Cardiac muscle cell (in vitro differentiated cells and primary cell): ENCODE results near the gene HSD17B12. TPM values are rescaled to one million over a fixed set of nuclear protein-coding genes. Genes with fewer than 3 reads are reported as not detected.

Source experiments
- DNase-seq, 2 donors: peaks; one replicate each; pipeline versions ENCODE4 v3.0.0 to v3.0.0-alpha.2; 2010 to 2017; ENCODE audit warnings: low read depth in 1 of 2, low spot score in 1 of 2
- H3K27ac ChIP-seq: fragments of 200-600 bp; sonication (generic); 2 replicates; pipeline ENCODE4 v1.5.1; 2016
- H3K27me3 ChIP-seq: fragments of 200-600 bp; sonication (generic); 2 replicates; pipeline ENCODE4 v1.6.0; 2016; ENCODE audit warnings: control low read depth
- H3K36me3 ChIP-seq: fragments of 200-600 bp; sonication (generic); 2 replicates; pipeline ENCODE4 v1.5.1; 2016; ENCODE audit warnings: control low read depth
- H3K4me1 ChIP-seq: fragments of 200-600 bp; sonication (generic); 2 replicates; pipeline ENCODE4 v1.8.1; 2017; ENCODE audit warnings: low read depth, mild to moderate bottlenecking, mixed run types
- H3K4me3 ChIP-seq: fragments of 200-600 bp; sonication (generic); 2 replicates; pipeline ENCODE4 v1.5.1; 2016; ENCODE audit warnings: mild to moderate bottlenecking
- H3K9me3 ChIP-seq: fragments of 200-600 bp; sonication (generic); 2 replicates; pipeline ENCODE4 v1.5.1; 2017; ENCODE audit warnings: low read depth, mild to moderate bottlenecking, control low read depth
- polyA plus RNA-seq: library from polyadenylated mRNA; unstranded; fragments of >200 nt; fragmentation: Nextera tagmentation; extraction: Ambion mirVana; gene quantifications from 2 replicates; pipeline ENCODE4 v1.2.1, GENCODE V29; 2016
- total RNA-seq: library from RNA; depleted of rRNA; stranded (reverse); fragments of >200 nt; gene quantifications from 2 replicates; pipeline ENCODE4 v1.2.3, GENCODE V29; 2016
- TF ChIP-seq, protein P1 (sequence below): IDR thresholded peaks from 2 replicates; pipeline ENCODE4 v1.5.1; 2012; ENCODE audit warnings: low read depth, mild to moderate bottlenecking, low read length

The HSD17B12 gene
- total and polyA plus RNA-seq, 2 experiments from 2014 or later, result 68.9 to 89.0 TPM

DNA sequence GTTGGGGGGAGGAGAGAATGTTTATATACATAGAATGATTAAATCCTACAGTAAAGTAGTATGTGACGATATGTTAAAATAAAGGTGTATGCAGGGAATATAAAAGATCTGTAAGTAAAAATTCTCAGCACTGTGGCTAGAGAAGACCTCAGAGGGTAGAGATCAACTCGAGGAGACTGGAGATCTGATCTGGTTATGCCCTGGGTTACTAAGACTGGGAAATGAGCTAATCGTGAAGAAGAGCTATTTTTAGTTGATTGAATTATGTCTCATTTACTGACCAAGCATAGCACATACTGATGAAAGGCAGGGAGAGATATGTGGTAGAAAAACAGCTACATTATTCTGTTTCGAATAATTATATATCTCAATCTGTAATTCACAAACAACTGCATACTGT is 157.3 kb downstream of the HSD17B12 start:
- Histone ChIP-seq H3K27ac (no peak overlapping the region), H3K4me3 (no peak overlapping the region), H3K36me3 (peaks cover 6% of the 10 kb centered on the region), H3K9me3 (no peaks in the 10 kb centered on the region), H3K4me1 (no peaks in the 10 kb centered on the region), H3K27me3 (no peaks in the 10 kb centered on the region)
- TF ChIP-seq, protein P1, sequence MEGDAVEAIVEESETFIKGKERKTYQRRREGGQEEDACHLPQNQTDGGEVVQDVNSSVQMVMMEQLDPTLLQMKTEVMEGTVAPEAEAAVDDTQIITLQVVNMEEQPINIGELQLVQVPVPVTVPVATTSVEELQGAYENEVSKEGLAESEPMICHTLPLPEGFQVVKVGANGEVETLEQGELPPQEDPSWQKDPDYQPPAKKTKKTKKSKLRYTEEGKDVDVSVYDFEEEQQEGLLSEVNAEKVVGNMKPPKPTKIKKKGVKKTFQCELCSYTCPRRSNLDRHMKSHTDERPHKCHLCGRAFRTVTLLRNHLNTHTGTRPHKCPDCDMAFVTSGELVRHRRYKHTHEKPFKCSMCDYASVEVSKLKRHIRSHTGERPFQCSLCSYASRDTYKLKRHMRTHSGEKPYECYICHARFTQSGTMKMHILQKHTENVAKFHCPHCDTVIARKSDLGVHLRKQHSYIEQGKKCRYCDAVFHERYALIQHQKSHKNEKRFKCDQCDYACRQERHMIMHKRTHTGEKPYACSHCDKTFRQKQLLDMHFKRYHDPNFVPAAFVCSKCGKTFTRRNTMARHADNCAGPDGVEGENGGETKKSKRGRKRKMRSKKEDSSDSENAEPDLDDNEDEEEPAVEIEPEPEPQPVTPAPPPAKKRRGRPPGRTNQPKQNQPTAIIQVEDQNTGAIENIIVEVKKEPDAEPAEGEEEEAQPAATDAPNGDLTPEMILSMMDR, result no peak
- DNase-seq, result no peak

DNA sequence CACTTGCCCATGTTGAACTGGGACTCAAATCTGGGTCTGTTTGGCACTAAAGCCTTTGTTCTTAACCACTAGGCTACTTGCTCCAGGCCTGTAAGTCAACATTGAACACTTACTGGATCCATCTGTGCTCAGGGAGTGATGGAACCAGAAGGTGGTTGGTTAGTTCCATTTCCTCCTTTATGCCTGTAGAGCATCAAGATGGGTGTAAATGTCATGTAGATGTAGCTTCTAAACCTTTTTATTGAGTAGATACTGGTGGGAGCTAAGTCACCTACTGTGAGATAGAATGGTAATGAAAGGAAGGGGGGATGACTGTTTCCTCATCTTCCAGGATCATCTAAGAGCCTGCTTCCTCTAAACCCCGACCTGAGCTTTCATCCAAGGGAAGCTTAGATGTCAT is 161.5 kb downstream of the HSD17B12 start:
- TF ChIP-seq, protein P1, result no peak
- H3K27me3 ChIP-seq, result no peaks in the 10 kb centered on the region

DNA sequence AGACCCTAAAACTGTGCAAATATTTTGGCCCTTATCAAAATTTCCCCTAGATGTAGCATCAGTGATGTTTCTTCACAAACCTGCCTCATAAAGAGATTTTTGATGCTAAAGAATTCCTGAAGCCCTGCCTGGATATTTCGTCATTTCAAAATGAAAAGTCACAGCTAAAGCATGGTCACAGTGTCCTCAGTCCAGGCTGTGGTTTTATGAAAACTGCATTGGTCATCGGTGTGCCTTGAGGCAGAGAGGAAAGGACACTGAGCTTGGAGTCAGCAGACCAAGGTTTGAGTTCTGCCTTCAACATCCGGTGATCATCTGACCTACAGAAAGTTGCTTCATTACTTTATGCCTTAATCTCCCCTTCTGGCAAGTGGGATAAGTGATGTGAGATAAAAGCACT is 165.3 kb downstream of the HSD17B12 start:
- no peak for DNase-seq
- Histone ChIP-seq H3K4me1 (no peaks in the 10 kb centered on the region), H3K27me3 (no peaks in the 10 kb centered on the region), H3K36me3 (no peaks in the 10 kb centered on the region), H3K4me3 (no peak overlapping the region), H3K9me3 (no peaks in the 10 kb centered on the region), H3K27ac (no peak overlapping the region)
- TF ChIP-seq, protein P1, result no peak

More for the DNA sequence above, 161.5 kb downstream of the HSD17B12 start:
- no peak for DNase-seq
- peaks cover 6% of the 10 kb centered on the region for H3K36me3 ChIP-seq
- no peak overlapping the region for H3K4me3 ChIP-seq
- no peaks in the 10 kb centered on the region for H3K9me3 ChIP-seq
- H3K27ac ChIP-seq, result no peak overlapping the region
- no peaks in the 10 kb centered on the region for H3K4me1 ChIP-seq

DNA sequence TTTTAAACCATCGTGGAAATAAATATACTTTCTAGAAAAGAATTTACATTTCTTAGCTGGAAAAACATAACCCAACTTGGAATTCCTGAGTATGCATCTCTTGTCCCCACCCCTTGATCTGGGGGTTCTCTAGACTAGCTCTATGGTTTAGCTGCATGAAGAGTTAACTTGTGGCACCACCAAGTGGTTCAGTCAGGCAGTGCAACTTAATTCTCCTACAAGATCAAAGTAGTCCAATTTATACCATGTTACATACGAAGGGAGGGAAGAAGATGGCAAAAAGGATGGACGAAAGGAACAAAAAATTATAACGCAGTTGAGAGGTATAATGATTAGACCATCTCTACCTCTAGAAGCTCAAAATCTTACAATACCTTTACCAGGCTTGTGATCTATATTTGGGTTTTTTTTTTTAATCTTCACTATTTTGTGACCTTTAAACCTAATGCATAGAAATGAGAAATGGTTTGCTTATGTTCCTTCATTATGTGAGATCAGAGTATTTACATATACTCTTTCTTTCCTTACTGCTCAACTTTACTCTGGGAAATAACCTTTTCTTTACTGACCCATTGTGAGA is 171.6 kb downstream of the HSD17B12 start:
- Histone ChIP-seq H3K4me3 (no peak overlapping the region), H3K27ac (no peak overlapping the region)

DNA sequence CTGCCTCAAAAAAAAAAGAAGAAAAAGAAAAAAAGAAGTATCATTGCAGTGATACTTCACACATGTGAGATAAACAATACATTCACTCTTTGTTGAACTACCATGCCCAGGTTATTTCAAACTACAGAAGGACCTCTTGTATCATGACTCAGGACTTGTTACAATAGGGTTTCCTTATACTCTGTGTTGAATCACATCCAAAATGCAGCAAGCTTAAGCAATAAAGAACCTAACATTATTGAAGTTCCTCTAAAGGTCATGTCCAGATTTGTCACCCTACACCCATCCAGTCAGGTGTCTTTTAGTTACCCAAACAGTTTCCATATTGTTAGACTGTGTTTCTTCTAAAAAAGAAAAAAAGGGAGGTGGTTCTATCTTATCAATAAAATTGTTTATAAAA is 173.2 kb downstream of the HSD17B12 start:
- no peak overlapping the region for H3K4me3 ChIP-seq
- no peaks in the 10 kb centered on the region for H3K27me3 ChIP-seq
- DNase-seq, result peak in 1 of 2 donors; percentile 33
- H3K9me3 ChIP-seq, result no peaks in the 10 kb centered on the region
- H3K36me3 ChIP-seq, result peaks cover 17% of the 10 kb centered on the region
- H3K4me1 ChIP-seq, result no peaks in the 10 kb centered on the region
- TF ChIP-seq, protein P1, result no peak
- no peak overlapping the region for H3K27ac ChIP-seq

More for the DNA sequence above, 171.6 kb downstream of the HSD17B12 start:
- Histone ChIP-seq H3K27me3 (no peaks in the 10 kb centered on the region), H3K9me3 (no peaks in the 10 kb centered on the region), H3K4me1 (no peaks in the 10 kb centered on the region), H3K36me3 (peaks cover 17% of the 10 kb centered on the region)
- peak; percentile 69 to 86 for DNase-seq
- TF ChIP-seq, protein P1, result peak; percentile 83
